ENCODE results near the gene GPR61. TPM values are rescaled to one million over a fixed set of nuclear protein-coding genes. Genes with fewer than 3 reads are reported as not detected.

The GPR61 gene
- polyA plus RNA-seq, 3 donors = 0.28 TPM; not detected in 2

GRCh38 chr1:109516872-109517271 is 22.8 kb upstream of the GPR61 start:
- H3K36me3 ChIP-seq (replicated peaks in 1 of 2; ENCODE audit: control insufficient read depth in 1 of 2, insufficient read depth in 2 of 2, low read length in 2 of 2) = no peaks in the 10 kb centered on the region
- Mint-ChIP-seq H3K27ac (no peak overlapping the region), H3K4me3 (no peak overlapping the region), H3K27me3 (ENCODE audit: low read depth in 3 of 3) (peaks cover 1 to 5% (median 3%) of the 10 kb centered on the region in 3 donors), H3K9me3 (peaks cover 0 to 3% (median 0%) of the 10 kb centered on the region in 7 donors), H3K36me3 (no peaks in the 10 kb centered on the region), H3K4me1 (peaks cover 2% of the 10 kb centered on the region)
- H3K9me3 ChIP-seq (replicated peaks in 1 of 2; ENCODE audit: control insufficient read depth in 1 of 2, insufficient read depth in 1 of 2, low read length in 2 of 2) = no peaks in the 10 kb centered on the region
- no peaks in the 10 kb centered on the region for H3K79me2 ChIP-seq (ENCODE audit: insufficient read depth, low read length)
- intact Hi-C loops (cut with micrococcal nuclease) = no loop called here
- no peak overlapping the region for H3K27ac ChIP-seq (ENCODE audit: low read depth in 1 of 2, low read length in 2 of 2)
- no peak overlapping the region for H2AFZ ChIP-seq (ENCODE audit: insufficient read depth, low read depth, low read length, poor library complexity, severe bottlenecking)
- DNase-seq = no peak
- 51% methylated on average over 2 of the region's 5 CpGs for WGBS (ENCODE audit: insufficient coverage)
- H3K27me3 ChIP-seq (ENCODE audit: control insufficient read depth in 2 of 2, insufficient read depth in 2 of 2, low read length in 2 of 2) = no peaks in the 10 kb centered on the region
- no peaks in the 10 kb centered on the region for H4K20me1 ChIP-seq (ENCODE audit: insufficient read depth, low read length)
- H3K4me3 ChIP-seq (replicated peaks in 1 of 3; ENCODE audit: low read depth in 2 of 3, low read length in 3 of 3) = no peak overlapping the region
- no peak overlapping the region for H3K4me2 ChIP-seq (replicated peaks; ENCODE audit: extremely low read depth, low read length, poor library complexity, severe bottlenecking)
- H3K4me1 ChIP-seq (ENCODE audit: control insufficient read depth in 1 of 2, insufficient read depth in 2 of 2, low read length in 2 of 2) = no peaks in the 10 kb centered on the region
- no peak overlapping the region for H3K9ac ChIP-seq (ENCODE audit: insufficient read depth, low read length, poor library complexity, severe bottlenecking)
- TF ChIP-seq, protein P1, sequence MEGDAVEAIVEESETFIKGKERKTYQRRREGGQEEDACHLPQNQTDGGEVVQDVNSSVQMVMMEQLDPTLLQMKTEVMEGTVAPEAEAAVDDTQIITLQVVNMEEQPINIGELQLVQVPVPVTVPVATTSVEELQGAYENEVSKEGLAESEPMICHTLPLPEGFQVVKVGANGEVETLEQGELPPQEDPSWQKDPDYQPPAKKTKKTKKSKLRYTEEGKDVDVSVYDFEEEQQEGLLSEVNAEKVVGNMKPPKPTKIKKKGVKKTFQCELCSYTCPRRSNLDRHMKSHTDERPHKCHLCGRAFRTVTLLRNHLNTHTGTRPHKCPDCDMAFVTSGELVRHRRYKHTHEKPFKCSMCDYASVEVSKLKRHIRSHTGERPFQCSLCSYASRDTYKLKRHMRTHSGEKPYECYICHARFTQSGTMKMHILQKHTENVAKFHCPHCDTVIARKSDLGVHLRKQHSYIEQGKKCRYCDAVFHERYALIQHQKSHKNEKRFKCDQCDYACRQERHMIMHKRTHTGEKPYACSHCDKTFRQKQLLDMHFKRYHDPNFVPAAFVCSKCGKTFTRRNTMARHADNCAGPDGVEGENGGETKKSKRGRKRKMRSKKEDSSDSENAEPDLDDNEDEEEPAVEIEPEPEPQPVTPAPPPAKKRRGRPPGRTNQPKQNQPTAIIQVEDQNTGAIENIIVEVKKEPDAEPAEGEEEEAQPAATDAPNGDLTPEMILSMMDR (IDR thresholded peaks at IDR 0.05) = no peak

DNA sequence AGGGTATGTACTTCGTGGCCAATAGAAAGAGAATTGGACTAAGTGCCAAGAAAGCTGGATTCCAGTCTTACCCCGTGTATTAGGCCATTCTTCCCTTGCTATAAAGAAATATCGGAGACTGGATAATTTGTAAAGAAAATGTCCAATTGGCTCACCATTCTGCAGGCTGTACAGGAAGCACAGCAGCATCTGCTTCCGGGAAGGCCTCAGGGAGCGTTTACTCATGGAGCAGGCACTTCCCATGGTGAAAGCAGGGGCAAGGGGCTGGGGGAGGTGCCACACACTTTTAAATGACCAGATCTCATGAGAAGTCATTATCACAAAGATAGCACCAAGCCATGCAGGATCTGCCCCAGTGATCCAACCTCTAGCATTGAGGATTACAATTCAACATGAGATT is 22.3 kb upstream of the GPR61 start:
- H3K27me3 ChIP-seq (ENCODE audit: control insufficient read depth in 2 of 2, insufficient read depth in 2 of 2, low read length in 2 of 2) = no peaks in the 10 kb centered on the region
- no peak overlapping the region for H3K27ac ChIP-seq (ENCODE audit: low read depth in 1 of 2, low read length in 2 of 2)
- H3K4me3 Mint-ChIP-seq = no peak overlapping the region
- no peak overlapping the region for H2AFZ ChIP-seq (ENCODE audit: insufficient read depth, low read depth, low read length, poor library complexity, severe bottlenecking)
- H3K79me2 ChIP-seq (ENCODE audit: insufficient read depth, low read length) = no peaks in the 10 kb centered on the region
- H3K36me3 Mint-ChIP-seq = no peaks in the 10 kb centered on the region
- WGBS (ENCODE audit: insufficient coverage) = 75% methylated on average over 2 of the region's 5 CpGs
- no peak overlapping the region for H3K27ac Mint-ChIP-seq
- peaks cover 3 to 5% (median 5%) of the 10 kb centered on the region in 3 donors for H3K27me3 Mint-ChIP-seq (ENCODE audit: low read depth in 3 of 3)
- no peak overlapping the region for H3K9ac ChIP-seq (ENCODE audit: insufficient read depth, low read length, poor library complexity, severe bottlenecking)
- TF ChIP-seq, protein P1 (IDR thresholded peaks at IDR 0.05) = no peak
- peaks cover 2% of the 10 kb centered on the region for H3K4me1 Mint-ChIP-seq
- no peak overlapping the region for H3K4me2 ChIP-seq (replicated peaks; ENCODE audit: extremely low read depth, low read length, poor library complexity, severe bottlenecking)
- H3K4me3 ChIP-seq (replicated peaks in 1 of 3; ENCODE audit: low read depth in 2 of 3, low read length in 3 of 3) = no peak overlapping the region
- no peaks in the 10 kb centered on the region for H3K4me1 ChIP-seq (ENCODE audit: control insufficient read depth in 1 of 2, insufficient read depth in 2 of 2, low read length in 2 of 2)
- H3K36me3 ChIP-seq (replicated peaks in 1 of 2; ENCODE audit: control insufficient read depth in 1 of 2, insufficient read depth in 2 of 2, low read length in 2 of 2) = no peaks in the 10 kb centered on the region
- no peaks in the 10 kb centered on the region for H4K20me1 ChIP-seq (ENCODE audit: insufficient read depth, low read length)
- intact Hi-C loops (cut with micrococcal nuclease) = no loop called here
- no peaks in the 10 kb centered on the region for H3K9me3 ChIP-seq (replicated peaks in 1 of 2; ENCODE audit: control insufficient read depth in 1 of 2, insufficient read depth in 1 of 2, low read length in 2 of 2)
- peaks cover 0 to 3% (median 0%) of the 10 kb centered on the region in 7 donors for H3K9me3 Mint-ChIP-seq
- DNase-seq = no peak

Data from CD14-positive monocyte (primary cell).